H1 (cell line): ENCODE data around the gene CDON. TPM values are rescaled to one million over a fixed set of nuclear protein-coding genes. Genes with fewer than 3 reads are reported as not detected.

Experiments
- CTCF ChIA-PET: fragments of 300-600 bp; sonication (Branson Sonifier 250); formaldehyde crosslinking; loops from one replicate; lab custom pipeline; 2021; ENCODE audit not compliant: partially characterized antibody; lab: Charles Lee
- POLR2A ChIA-PET: fragments of 300-600 bp; sonication (Branson Sonifier 250); formaldehyde crosslinking; loops from one replicate; lab custom pipeline; 2021; ENCODE audit warnings: inconsistent platforms; ENCODE audit not compliant: partially characterized antibody; lab: Charles Lee
- DNase-seq, 2 experiments: peaks; one replicate each; pipeline versions ENCODE4 v3.0.0 to v3.0.0-alpha.2; 2010 to 2022; ENCODE audit warnings: low spot score in 2 of 2, low read depth in 1 of 2, mixed read lengths in 1 of 2
- FAIRE-seq: peaks from 2 replicates; lab custom pipeline; 2011; peaks lifted over from hg19 to GRCh38; lab: Jason Lieb, UNC
- H2AFZ ChIP-seq: 2 replicates; pipeline ENCODE4 v1.8.1; 2012; ENCODE audit warnings: low read length, inconsistent platforms
- H2AK5ac ChIP-seq: 2 replicates; pipeline ENCODE4 v1.6.1; 2013; ENCODE audit warnings: low read depth, low read length
- H2BK120ac ChIP-seq: replicated peaks from 2 replicates; pipeline ENCODE3; 2013; ENCODE audit warnings: low read depth, low read length, inconsistent platforms
- H2BK12ac ChIP-seq: 2 replicates; pipeline ENCODE4 v1.6.1; 2013; ENCODE audit warnings: low read depth, low read length
- H2BK15ac ChIP-seq: 2 replicates; pipeline ENCODE4 v1.6.1; 2013; ENCODE audit warnings: low read length
- H2BK20ac ChIP-seq: 2 replicates; pipeline ENCODE4 v1.6.1; 2013; ENCODE audit warnings: low read length
- H2BK5ac ChIP-seq: 2 replicates; pipeline ENCODE4 v1.6.1; 2013; ENCODE audit warnings: low read depth, low read length
- H3K14ac ChIP-seq: 2 replicates; pipeline ENCODE4 v1.6.1; 2013; ENCODE audit warnings: inconsistent platforms; ENCODE audit not compliant: insufficient read length
- H3K18ac ChIP-seq: 2 replicates; pipeline ENCODE4 v1.6.1; 2013; ENCODE audit warnings: low read length; ENCODE audit errors: extremely low read depth
- H3K23ac ChIP-seq: 2 replicates; pipeline ENCODE4 v1.6.1; 2013; ENCODE audit warnings: inconsistent platforms; ENCODE audit not compliant: insufficient read length
- H3K23me2 ChIP-seq: 2 replicates; pipeline ENCODE4 v1.6.1; 2013; ENCODE audit warnings: low read depth, low read length
- H3K27ac ChIP-seq: 2 replicates; pipeline ENCODE4 v1.6.1; 2011; ENCODE audit warnings: low read depth, low read length, inconsistent platforms
- H3K27me3 ChIP-seq, 4 experiments: replicated peaks in 1 of 4; 1 replicate in 1 of 4; 2 replicates in 3 of 4; pipeline versions ENCODE4 v1.6.1 to v1.8.1; 2011 to 2013; ENCODE audit warnings: low read length in 3 of 4, mild to moderate bottlenecking in 3 of 4, inconsistent platforms in 2 of 4, mixed read lengths in 2 of 4, moderate library complexity in 1 of 4; ENCODE audit not compliant: control insufficient read depth in 3 of 4, insufficient read depth in 3 of 4; ENCODE audit errors: extremely low read depth in 1 of 4
- H3K36me3 ChIP-seq, 4 experiments: 2 replicates each; pipeline versions ENCODE4 v1.6.1 to v1.8.1; 2011 to 2013; ENCODE audit warnings: mild to moderate bottlenecking in 4 of 4, low read length in 3 of 4, moderate library complexity in 2 of 4, control low read depth in 1 of 4, inconsistent platforms in 1 of 4; ENCODE audit not compliant: insufficient read depth in 4 of 4, control insufficient read depth in 2 of 4
- H3K4ac ChIP-seq: replicated peaks from 2 replicates; pipeline ENCODE3; 2013; ENCODE audit warnings: low read length, low read depth, mixed read lengths, inconsistent platforms; ENCODE audit not compliant: insufficient read length
- H3K4me1 ChIP-seq, 4 experiments: replicated peaks in 1 of 4; 1 replicate in 1 of 4; 2 replicates in 3 of 4; pipeline versions ENCODE4 v1.6.1 to v1.8.1; 2011 to 2013; ENCODE audit warnings: low read length in 3 of 4, inconsistent platforms in 2 of 4, mixed read lengths in 1 of 4; ENCODE audit not compliant: insufficient read depth in 4 of 4, control insufficient read depth in 3 of 4
- H3K4me2 ChIP-seq, 2 experiments: 2 replicates each; pipeline versions ENCODE4 v1.6.1 to v1.8.1; 2011 to 2013; ENCODE audit warnings: low read depth in 2 of 2, low read length in 2 of 2, control low read depth in 1 of 2, inconsistent platforms in 1 of 2, mild to moderate bottlenecking in 1 of 2; ENCODE audit not compliant: insufficient read depth in 1 of 2
- H3K4me3 ChIP-seq, 4 experiments: fragments of 200-600, 300-600 bp in 1 of 4; sonication (generic), shearing (Covaris generic), sonication (Bioruptor Twin) in 1 of 4; 2 replicates each; pipeline versions ENCODE4 v1.5.1 to v1.8.1; 2011 to 2016; ENCODE audit warnings: low read length in 4 of 4, low read depth in 3 of 4, control low read depth in 2 of 4, inconsistent platforms in 2 of 4, mild to moderate bottlenecking in 2 of 4, mixed read lengths in 1 of 4, moderate library complexity in 1 of 4; ENCODE audit not compliant: insufficient read depth in 2 of 4; ENCODE audit errors: extremely low read depth in 1 of 4
- H3K56ac ChIP-seq: replicated peaks from 2 replicates; pipeline ENCODE3; 2013; ENCODE audit warnings: low read depth, mild to moderate bottlenecking, mixed read lengths, low read length, inconsistent platforms; ENCODE audit not compliant: insufficient read length
- H3K79me1 ChIP-seq: 2 replicates; pipeline ENCODE4 v1.6.1; 2013; ENCODE audit warnings: low read depth, low read length, control low read depth
- H3K79me2 ChIP-seq, 2 experiments: 2 replicates each; pipeline versions ENCODE4 v1.6.1 to v1.8.1; 2012 to 2013; ENCODE audit warnings: low read length in 2 of 2, mild to moderate bottlenecking in 2 of 2, inconsistent platforms in 1 of 2; ENCODE audit not compliant: insufficient read depth in 2 of 2, control insufficient read depth in 1 of 2
- H3K9ac ChIP-seq, 4 experiments: replicated peaks in 1 of 4; 1 replicate in 1 of 4; 2 replicates in 3 of 4; pipeline versions ENCODE4 v1.6.1 to v1.8.1; 2011 to 2013; ENCODE audit warnings: low read depth in 3 of 4, low read length in 3 of 4, control low read depth in 2 of 4, mild to moderate bottlenecking in 2 of 4, moderate library complexity in 2 of 4, inconsistent platforms in 1 of 4; ENCODE audit errors: extremely low read depth in 1 of 4
- H3K9me3 ChIP-seq, 2 experiments: 2 replicates each; pipeline versions ENCODE4 v1.6.1 to v1.8.1; 2012 to 2013; ENCODE audit warnings: mild to moderate bottlenecking in 2 of 2, moderate library complexity in 2 of 2, control low read depth in 1 of 2, inconsistent platforms in 1 of 2, low read depth in 1 of 2, low read length in 1 of 2, mixed read lengths in 1 of 2; ENCODE audit not compliant: insufficient read depth in 2 of 2
- H4K20me1 ChIP-seq, 2 experiments: replicated peaks in 1 of 2; 2 replicates each; pipeline versions ENCODE3 to v1.8.1; 2011 to 2013; ENCODE audit warnings: inconsistent platforms in 2 of 2, low read length in 2 of 2, mild to moderate bottlenecking in 1 of 2; ENCODE audit not compliant: insufficient read depth in 2 of 2, control insufficient read depth in 1 of 2
- H4K5ac ChIP-seq: 2 replicates; pipeline ENCODE4 v1.6.1; 2013; ENCODE audit warnings: low read length, low read depth, mixed read lengths, inconsistent platforms; ENCODE audit not compliant: insufficient read length
- H4K8ac ChIP-seq: 2 replicates; pipeline ENCODE4 v1.8.0; 2013; ENCODE audit warnings: mild to moderate bottlenecking, moderate library complexity, low read length, inconsistent platforms; ENCODE audit not compliant: insufficient read depth; ENCODE audit errors: extremely low read depth
- H4K91ac ChIP-seq: replicated peaks from 2 replicates; pipeline ENCODE3; 2013; ENCODE audit warnings: low read length, mixed read lengths, inconsistent platforms; ENCODE audit not compliant: insufficient read length
- CBX8 ChIP-seq: fragments of 300-800, 300-1000 bp; sonication (generic); IDR thresholded peaks from 2 replicates; pipeline ENCODE4 v1.7.1; 2016; ENCODE audit warnings: low read depth, low read length, borderline replicate concordance
- CEBPB ChIP-seq: IDR thresholded peaks from 2 replicates; pipeline ENCODE4 v1.6.1; 2012; ENCODE audit warnings: low read depth, low read length
- CTBP2 ChIP-seq: IDR thresholded peaks from 2 replicates; pipeline ENCODE4 v1.7.0; 2011; ENCODE audit warnings: borderline replicate concordance, mild to moderate bottlenecking, moderate library complexity, mixed read lengths, low read length; ENCODE audit not compliant: insufficient read depth, insufficient read length
- E2F6 ChIP-seq: IDR thresholded peaks from 2 replicates; pipeline ENCODE4 v1.6.1; 2012; ENCODE audit warnings: inconsistent platforms
- KDM4A ChIP-seq: IDR thresholded peaks from one replicate; pipeline ENCODE4 v1.7.1; 2012; ENCODE audit warnings: low read depth, mild to moderate bottlenecking, moderate library complexity, low read length, inconsistent platforms; ENCODE audit not compliant: severe bottlenecking
- NANOG ChIP-seq: IDR thresholded peaks from 2 replicates; pipeline ENCODE4 v1.6.1; 2011; ENCODE audit warnings: low read length, low read depth, mild to moderate bottlenecking, inconsistent platforms; ENCODE audit not compliant: insufficient read depth, poor library complexity, severe bottlenecking
- NRF1 ChIP-seq: IDR thresholded peaks from 2 replicates; pipeline ENCODE4 v1.6.1; 2011; ENCODE audit warnings: mild to moderate bottlenecking, low read depth, low read length, improper control_type of control experiment
- SIN3A ChIP-seq, 2 experiments: IDR thresholded peaks in 1 of 2; conservative IDR thresholded peaks in 1 of 2; 2 replicates each; pipeline ENCODE4 v1.6.1; 2011 to 2012; ENCODE audit warnings: low read length in 2 of 2, improper control_type of control experiment in 1 of 2, low read depth in 1 of 2, mild to moderate bottlenecking in 1 of 2
- SP1 ChIP-seq: IDR thresholded peaks from 2 replicates; pipeline ENCODE4 v1.6.1; 2011; ENCODE audit warnings: low read depth, low read length
- TAF1 ChIP-seq: IDR thresholded peaks from 2 replicates; pipeline ENCODE4 v1.6.1; 2011; ENCODE audit warnings: mild to moderate bottlenecking, low read depth, low read length
- USF2 ChIP-seq: IDR thresholded peaks from 2 replicates; pipeline ENCODE4 v1.6.1; 2011; ENCODE audit warnings: low read length, improper control_type of control experiment
- WGBS, 2 experiments: shearing (Covaris generic) in 1 of 2; methylation state at CpG; one replicate each; pipeline versions ENCODE4 v1.1.6 to v1.1.7; 2013 to 2015; ENCODE audit warnings: low lambda C conversion rate in 2 of 2, mixed read lengths in 2 of 2, inconsistent platforms in 1 of 2, low coverage in 1 of 2, missing lambda C conversion rate in 1 of 2; ENCODE audit not compliant: insufficient replicate concordance in 2 of 2, insufficient coverage in 1 of 2, insufficient read length in 1 of 2; ENCODE audit errors: extremely low coverage in 1 of 2, missing lambda C conversion rate in 1 of 2; 5-methylcytosine and 5-hydroxymethylcytosine counted together
- polyA plus RNA-seq, 7 experiments: library from polyadenylated mRNA; depleted of rRNA in 3 of 7; stranded (reverse) in 5 of 7; unstranded in 2 of 7; fragments of >200 nt in 5 of 7; fragments of 200-250 nt in 2 of 7; gene quantifications; 1 replicate in 5 of 7; 2 replicates in 1 of 7; 4 replicates in 1 of 7; pipeline versions ENCODE4 v1.2.1 to v1.2.3, GENCODE V29; 2011 to 2013; ENCODE audit warnings: missing spikeins in 2 of 7, mixed read lengths in 2 of 7
- total RNA-seq: library from RNA; stranded (reverse); fragmentation: NEBNext Ultra II Directional; extraction: Animal tissue kit (Norgen Biotek cat#: 25700); gene quantifications from 2 replicates; pipeline ENCODE4 v1.2.1, GENCODE V29; 2021

Gene CDON
- total and polyA plus RNA-seq, 2 of the 8 experiments (the other 6 are each of a cell fraction or from before 2014, with no cell fraction given): 11.0 to 32.5 TPM

GRCh38 chr11:126024123-126024522 is 38.5 kb downstream of the CDON start:
- no peak overlapping the region for H3K23ac ChIP-seq
- peaks cover 0 to 7% (median 2%) of the 10 kb centered on the region in 4 experiments; a peak in 5 of 8 replicates for H3K36me3 ChIP-seq
- H3K23me2 ChIP-seq: no peaks in the 10 kb centered on the region
- H3K79me1 ChIP-seq: no peaks in the 10 kb centered on the region
- no peaks in the 10 kb centered on the region for H3K4me1 ChIP-seq
- H3K18ac ChIP-seq: no peak overlapping the region
- H2AK5ac ChIP-seq: no peak overlapping the region
- H3K4ac ChIP-seq: no peak overlapping the region
- no peak overlapping the region for H3K4me3 ChIP-seq
- ChIA-PET CTCF (interaction anchor here (2.0 kb wide), 1 partner anchor 81 kb away, joined by 5 read pairs; no protein-coding TSS in a partner anchor), POLR2A (interaction anchor here (1.5 kb wide), 1 partner anchor 59 kb away, joined by 3 read pairs; no protein-coding TSS in a partner anchor)
- H3K4me2 ChIP-seq: no peak overlapping the region
- H4K8ac ChIP-seq: no peak overlapping the region
- H3K14ac ChIP-seq: no peak overlapping the region
- no peak overlapping the region for H4K91ac ChIP-seq
- H2BK12ac ChIP-seq: no peak overlapping the region
- FAIRE-seq (no peak), DNase-seq (no peak)
- H3K27me3 ChIP-seq: no peaks in the 10 kb centered on the region
- H3K9me3 ChIP-seq: no peaks in the 10 kb centered on the region
- H4K20me1 ChIP-seq: no peaks in the 10 kb centered on the region
- no peak overlapping the region for H3K56ac ChIP-seq
- no peak overlapping the region for H4K5ac ChIP-seq
- no peak overlapping the region for H2BK20ac ChIP-seq
- no peak overlapping the region for H2BK15ac ChIP-seq
- no peaks in the 10 kb centered on the region for H3K79me2 ChIP-seq
- H2AFZ ChIP-seq: no peak overlapping the region
- TF ChIP-seq CTBP2 (no peak), SP1 (no peak), SIN3A (conservative IDR thresholded peaks at IDR 0.05 in 1 of 2, IDR thresholded peaks at IDR 0.05 in 1 of 2; ENCODE audit: low read depth in 1 of 2, low read length in 2 of 2) (no peak), NRF1 (no peak), KDM4A (no peak), CBX8 (no peak), E2F6 (no peak), USF2 (no peak), CEBPB (no peak), NANOG (no peak), TAF1 (no peak)
- TF ChIP-seq, all 59 proteins: peak for 0
- Histone ChIP-seq H3K9ac (no peak overlapping the region), H2BK120ac (no peak overlapping the region), H2BK5ac (no peak overlapping the region), H3K27ac (no peak overlapping the region)
- WGBS, 2 experiments: 91% methylated on average over 5 of the region's 5 CpGs; no CpG with 5 or more reads in 1 of the 2 experiments
